SK-MEL-5 (cell line): ENCODE data around the gene MAD1L1. TPM values are rescaled to one million over a fixed set of nuclear protein-coding genes. Genes with fewer than 3 reads are reported as not detected.
"Not testable (repeated sequence)": the region's sequence is repeated elsewhere in the genome, so short reads cannot be mapped to it uniquely, and the experiment has no call there.

Experiments
- DNase-seq: peaks from one replicate; pipeline ENCODE4 v3.0.0-alpha.2; 2016; ENCODE audit warnings: low read depth, low spot score
- in situ Hi-C: cut with HindIII; loops from 2 replicates; pipeline ENCODE4 v1.10.0; 2016; ENCODE audit warnings: low sequenced_read_pairs, high pct_unique_total_duplicates, low pct_unique_long_range_greater_than_20kb
- total RNA-seq: library from RNA; depleted of rRNA; stranded (reverse); fragments of >200 nt; shearing (Covaris generic); gene quantifications from 2 replicates; pipeline ENCODE4 v1.2.3, GENCODE V29; 2014

The MAD1L1 gene
- total RNA-seq, 1 experiment from 2014 or later, result 204 TPM

DNA sequence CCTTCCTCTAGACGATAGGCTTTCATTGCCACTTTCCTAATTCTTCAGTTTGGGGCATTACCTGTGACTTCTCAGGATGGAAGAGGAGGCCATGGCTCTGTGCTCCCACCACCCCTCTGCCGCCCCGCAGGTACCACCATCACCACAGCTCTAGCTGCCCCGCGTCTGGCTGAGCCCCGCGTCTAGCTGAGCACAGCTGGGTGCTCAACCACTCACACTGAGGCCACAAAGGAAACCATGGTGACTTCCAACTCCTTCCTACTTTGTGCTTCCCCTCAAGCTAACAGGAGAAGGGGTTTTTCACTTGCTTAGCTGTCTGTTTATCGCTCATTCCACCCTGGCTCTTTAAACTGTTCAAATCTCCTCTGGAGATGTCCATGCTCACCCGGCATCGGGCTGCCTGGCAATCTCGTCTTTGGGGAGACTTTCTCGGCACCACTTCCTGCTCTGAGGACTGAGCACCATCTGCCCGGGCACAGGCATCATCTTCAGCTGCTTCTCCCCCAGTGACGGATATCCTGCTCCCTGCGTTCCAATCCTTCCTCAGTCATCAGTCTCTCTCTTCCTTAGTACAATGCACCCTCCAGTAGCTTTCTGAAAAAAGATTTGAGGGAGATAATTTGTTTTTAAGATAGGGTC is 59.4 kb downstream of the MAD1L1 start:
- in situ Hi-C loops, result no loop called here
- no peak for DNase-seq

DNA sequence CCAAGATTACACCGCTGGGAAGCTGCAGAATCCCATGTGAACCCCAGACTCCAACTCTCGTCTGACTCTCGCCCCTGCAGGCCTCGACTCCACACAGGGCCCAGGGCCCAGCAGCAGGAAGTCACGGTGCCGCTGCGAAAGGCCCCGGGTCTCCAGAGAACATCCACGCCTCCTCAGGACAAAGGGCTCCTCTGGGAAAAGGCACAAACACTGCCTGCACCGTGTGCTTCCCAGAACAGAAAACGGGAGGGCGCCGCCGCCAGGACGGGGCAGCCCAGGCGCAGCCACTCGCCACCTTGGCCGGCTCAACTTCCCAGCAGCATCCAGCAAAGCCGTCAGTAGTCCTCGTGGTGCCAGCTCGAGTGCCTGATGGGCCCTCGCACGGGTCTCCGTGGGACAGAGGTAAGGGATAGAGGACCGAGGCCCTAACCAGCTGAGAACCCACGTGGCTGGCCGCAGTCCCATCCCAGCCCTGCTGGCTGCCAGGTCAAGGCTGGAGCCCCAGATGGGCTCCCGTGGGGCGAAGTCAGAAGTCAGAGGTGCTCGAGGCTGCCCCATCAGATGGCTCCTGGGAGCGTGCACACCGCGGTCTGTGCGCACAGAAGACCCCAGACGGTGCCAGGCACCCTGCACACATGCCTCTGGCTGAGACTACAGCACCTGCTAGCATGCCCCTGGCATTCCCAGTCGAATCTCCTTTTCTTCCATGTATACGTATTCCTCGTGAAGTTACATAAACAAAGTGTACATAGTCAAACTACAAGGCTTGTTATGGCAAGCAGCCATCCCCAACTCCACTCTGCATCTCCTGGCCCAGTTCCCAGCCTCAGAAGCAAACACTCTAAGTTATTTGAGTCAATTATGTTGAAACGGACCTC is 60.2 kb downstream of the MAD1L1 start:
- in situ Hi-C loops, result no loop called here
- no peak for DNase-seq

DNA sequence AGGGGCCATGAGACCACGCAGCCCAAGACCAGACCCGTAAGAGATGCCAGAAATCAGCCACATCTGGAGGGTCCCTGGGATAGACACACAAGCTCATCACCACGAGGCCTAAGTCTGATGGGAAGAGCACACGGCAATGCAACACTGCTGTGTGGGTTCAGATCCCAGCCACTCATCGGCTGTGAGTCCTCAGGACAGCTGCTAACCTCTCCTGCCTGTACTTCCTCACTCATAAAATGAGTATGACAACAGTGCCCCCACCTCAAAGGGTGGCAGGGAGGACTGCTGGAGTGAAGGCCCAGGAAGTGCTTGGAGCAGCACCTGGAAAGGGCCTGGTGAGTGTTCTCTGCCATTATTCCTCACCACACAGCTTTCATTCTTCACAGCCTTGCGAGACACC is 60.9 kb downstream of the MAD1L1 start:
- no peak for DNase-seq
- in situ Hi-C loops, result no loop called here

DNA sequence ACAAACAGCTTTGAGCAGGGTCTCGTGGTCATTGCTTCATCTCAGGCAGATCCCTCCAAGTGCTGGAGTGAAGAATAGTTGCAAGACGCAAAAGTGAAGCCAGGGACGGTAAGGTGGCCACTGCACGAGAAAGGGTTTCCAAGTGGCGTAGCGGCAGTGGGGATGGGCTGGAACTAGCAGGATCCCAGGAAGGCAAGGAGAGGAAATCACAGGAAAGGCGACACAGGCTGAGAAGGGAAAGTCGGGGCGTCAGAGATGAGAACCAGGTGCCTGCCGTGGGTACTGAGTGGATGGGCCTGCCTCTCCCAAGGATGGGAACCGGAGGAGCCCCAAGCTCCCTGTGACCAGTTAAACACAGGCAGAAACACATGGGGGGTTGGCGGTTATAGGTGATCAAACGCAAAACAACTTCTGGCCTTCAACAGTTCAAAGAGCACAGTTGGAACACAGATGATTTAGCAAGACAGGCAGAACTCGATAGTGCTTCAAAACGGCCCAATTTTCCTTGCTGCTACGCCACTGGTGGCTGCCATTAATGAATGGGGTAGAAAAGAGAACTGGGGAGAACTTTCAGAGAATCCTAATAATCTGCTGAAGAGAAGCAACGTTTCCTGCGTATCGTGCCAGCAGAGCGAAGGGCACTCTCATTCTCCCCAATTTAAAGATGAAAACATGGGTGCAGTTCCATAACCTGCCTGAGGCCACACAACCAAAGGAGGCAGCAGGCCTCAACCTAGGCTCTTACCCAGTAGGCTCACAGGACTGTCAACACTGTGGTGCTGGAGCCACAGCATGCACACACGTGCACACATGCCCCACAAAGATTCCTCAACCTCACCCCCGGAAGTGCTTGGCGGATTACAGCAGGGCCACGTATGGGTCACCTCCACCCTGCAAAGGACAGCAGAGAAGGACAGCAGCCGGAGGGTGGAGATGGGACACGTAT is 61.9 kb downstream of the MAD1L1 start:
- in situ Hi-C loops, result no loop called here
- DNase-seq, result no peak

DNA sequence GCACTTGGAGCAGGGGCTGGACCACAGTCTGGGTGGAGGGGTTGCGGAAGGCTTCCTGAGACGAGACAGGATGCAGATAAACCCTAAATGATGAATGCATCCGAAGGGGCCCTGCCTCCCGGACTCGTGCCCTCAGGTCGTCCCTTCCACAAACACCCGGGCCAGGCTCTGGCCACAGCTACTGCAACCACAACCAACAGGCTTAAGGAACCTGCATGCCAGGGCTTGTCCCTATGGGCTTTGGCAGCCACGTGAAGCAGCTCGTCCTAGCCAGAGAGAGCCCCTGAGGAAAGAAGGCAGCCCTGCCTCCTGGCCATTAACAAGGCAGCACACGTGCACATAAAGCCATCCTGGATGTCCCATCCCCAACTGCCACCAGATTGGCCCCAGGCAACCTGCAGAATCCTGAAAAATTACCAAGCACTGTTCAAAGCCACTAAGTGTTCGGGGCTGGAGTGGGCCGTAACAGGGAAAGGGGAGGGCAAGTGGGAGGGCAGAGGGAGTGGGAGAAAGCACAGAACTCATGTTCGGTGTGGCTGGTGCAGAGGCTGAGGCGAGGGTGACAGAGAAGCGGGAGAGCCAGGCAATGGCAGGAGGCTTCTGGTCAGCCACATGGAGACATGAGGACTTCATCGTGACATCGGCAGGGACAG is 62.7 kb downstream of the MAD1L1 start:
- in situ Hi-C loops, result no loop called here
- DNase-seq, result no peak

GRCh38 chr7:2168615-2169311 is 64.0 kb downstream of the MAD1L1 start:
- DNase-seq, result no peak
- in situ Hi-C loops, result no loop called here

- in situ Hi-C loops, result no loop called here
- no peak for DNase-seq
Measured at GRCh38 chr7:2166625-2167280, 66.0 kb downstream of the MAD1L1 start.

- in situ Hi-C loops, result no loop called here
- DNase-seq, result no peak
Measured at GRCh38 chr7:2165610-2166594, 66.8 kb downstream of the MAD1L1 start.

DNA sequence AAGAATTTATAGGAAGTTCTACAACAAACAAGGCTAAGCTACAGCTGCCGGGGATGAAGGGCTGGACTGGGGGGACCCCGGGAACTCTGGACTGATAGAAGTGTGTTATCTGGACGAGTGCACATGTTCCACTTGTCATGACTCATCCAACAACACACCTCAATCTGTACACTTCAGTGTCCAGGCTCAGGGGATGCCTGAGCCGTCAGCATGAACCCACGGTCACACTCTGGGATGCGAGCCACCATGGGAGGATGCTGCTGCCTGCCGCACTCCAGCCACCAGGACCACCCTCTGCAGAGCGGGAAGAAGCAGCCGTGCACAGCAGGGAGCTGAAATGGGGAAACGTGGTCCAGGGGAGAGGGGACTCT is 67.5 kb downstream of the MAD1L1 start:
- DNase-seq, result no peak

DNA sequence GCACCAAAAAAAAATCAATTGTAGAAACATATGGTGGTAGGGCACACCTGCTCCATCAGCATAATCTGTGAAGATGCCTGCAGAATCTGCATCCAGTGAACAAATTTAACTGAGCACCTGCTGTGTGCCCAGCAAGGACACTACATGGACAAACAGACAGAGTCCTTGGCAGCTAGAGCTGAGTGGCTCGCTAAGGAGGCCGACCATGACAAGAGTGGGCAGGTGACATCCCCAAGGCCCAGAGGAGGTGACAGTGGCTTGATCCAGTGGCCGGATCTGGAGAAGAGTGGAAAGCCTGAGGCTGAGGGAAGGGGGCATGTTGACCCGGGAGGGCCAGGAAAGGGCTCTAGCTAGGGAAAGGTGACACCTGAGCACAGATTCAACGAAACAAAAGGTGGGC is 68.1 kb downstream of the MAD1L1 start:
- DNase-seq, result no peak
- in situ Hi-C loops, result no loop called here

More for the DNA sequence above, 67.5 kb downstream of the MAD1L1 start:
- in situ Hi-C loops, result no loop called here

DNA sequence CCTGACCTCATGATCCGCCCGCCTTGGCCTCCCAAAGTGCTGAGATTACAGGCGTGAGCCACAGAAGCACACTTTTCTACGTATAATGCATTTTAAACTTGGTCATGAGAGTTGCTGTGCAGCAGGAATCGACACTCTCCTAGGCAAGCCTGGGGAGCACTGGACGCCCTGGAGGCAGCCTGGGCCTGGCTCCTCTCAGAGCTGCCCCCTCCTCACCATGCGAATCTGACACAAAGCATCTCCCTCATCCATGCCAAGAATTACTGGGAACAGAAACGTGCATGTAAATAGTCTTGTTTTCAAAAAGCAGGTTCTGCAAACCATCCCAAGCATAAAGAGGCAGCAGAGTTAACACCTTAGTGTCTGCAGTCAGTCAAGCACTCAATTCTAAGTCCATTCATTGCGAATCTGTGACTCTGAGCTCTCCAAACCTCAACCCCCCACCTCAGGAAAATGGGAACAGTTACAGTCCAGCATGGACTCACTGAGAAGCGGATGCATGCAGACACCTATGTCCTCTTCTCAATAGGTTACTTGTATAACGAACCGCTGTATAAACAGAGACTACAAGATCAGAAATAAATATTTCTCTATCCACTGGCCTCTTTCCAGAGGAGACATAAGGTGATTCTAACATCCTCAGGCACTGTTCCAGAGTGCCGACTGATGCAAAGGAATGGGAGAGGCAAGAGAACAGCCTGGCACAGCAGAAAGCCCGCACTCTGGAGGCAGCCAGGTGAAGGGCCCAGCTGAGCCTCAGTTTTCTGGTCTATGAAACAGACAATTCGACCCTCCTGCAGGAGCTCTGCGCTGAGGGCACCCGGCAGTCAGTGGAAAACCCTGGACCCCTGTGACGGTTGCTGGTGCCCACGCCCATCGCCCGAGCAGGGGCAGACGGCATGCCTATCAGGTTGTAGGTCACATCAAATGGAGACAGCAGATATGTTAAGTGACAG is 68.9 kb downstream of the MAD1L1 start:
- in situ Hi-C loops, result no loop called here
- DNase-seq, result no peak

DNA sequence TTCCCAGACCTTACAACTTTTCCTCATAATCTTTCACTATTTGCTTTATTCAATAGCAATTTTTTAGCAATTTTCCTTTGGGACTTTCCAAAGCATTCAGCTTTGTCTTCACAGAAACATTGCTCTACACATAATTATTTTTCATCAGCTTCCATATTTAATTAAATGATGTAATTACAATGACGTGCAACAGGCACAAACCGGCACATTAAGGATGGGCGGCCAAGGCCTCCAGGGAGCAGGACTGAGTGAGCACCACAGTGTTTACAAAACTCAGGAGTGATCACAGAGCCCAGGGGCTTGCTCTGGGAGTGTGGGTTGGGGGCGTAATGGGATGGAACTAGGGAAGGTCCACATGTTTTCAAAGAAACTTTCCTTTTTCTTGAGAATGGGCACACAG is 69.8 kb downstream of the MAD1L1 start:
- in situ Hi-C loops, result no loop called here
- DNase-seq, result no peak

DNA sequence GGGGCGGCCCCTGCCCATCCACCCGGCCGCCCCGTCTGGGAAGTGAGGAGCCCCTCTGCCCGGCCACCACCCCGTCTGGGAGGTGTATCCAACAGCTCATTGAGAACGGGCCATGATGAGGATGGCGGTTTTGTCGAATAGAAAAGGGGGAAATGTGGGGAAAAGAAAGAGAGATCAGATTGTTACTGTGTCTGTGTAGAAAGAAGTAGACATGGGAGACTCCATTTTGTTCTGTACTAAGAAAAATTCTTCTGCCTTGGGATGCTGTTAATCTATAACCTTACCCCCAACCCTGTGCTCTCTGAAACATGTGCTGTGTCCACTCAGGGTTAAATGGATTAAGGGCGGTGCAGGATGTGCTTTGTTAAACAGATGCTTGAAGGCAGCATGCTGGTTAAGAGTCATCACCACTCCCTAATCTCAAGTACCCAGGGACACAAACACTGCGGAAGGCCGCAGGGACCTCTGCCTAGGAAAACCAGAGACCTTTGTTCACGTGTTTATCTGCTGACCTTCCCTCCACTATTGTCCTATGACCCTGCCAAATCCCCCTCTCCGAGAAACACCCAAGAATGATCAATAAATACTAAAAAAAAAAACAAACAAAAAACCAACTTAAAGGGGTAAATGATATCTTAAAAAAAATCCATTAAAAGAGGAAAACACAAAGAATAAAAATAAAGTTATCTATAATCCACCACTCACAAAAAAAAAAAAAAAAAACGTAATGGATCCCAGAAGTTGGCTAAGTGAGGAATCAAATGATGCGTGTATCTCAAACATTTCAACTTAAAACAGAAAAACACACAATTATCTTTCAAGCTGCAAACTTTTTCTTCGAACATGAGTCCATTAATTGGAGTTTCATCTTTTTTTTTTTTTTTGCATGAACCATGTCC is 70.5 kb downstream of the MAD1L1 start:
- in situ Hi-C loops, DNase-seq: not testable (repeated sequence)

- in situ Hi-C loops, result no loop called here
- DNase-seq, result no peak
Measured at GRCh38 chr7:2159176-2159520, 73.6 kb downstream of the MAD1L1 start.
